ENCODE results near the gene INSYN1.
"Not testable (repeated sequence)": the region's sequence is repeated elsewhere in the genome, so short reads cannot be mapped to it uniquely, and the experiment has no call there.

The INSYN1 gene

GRCh38 chr15:73747847-73748590, 5.1 kb downstream of the INSYN1 start:
- no peak for DNase-seq

GRCh38 chr15:73746883-73747282, 6.3 kb downstream of the INSYN1 start:
- DNase-seq = no peak

GRCh38 chr15:73746261-73746660, 6.9 kb downstream of the INSYN1 start:
- no peak for DNase-seq

GRCh38 chr15:73745073-73745472, 8.1 kb downstream of the INSYN1 start:
- DNase-seq = no peak

- no peak for DNase-seq
These were observed 8.9 kb downstream of the INSYN1 start for GRCh38 chr15:73744293-73744692.

GRCh38 chr15:73741321-73741836, 11.8 kb downstream of the INSYN1 start:
- DNase-seq = no peak

- DNase-seq = no peak
These were observed 12.8 kb downstream of the INSYN1 start for GRCh38 chr15:73740152-73741048.

GRCh38 chr15:73737535-73737934, 15.6 kb downstream of the INSYN1 start:
- DNase-seq = no peak

- no peak for DNase-seq
These were observed 20.2 kb downstream of the INSYN1 start for GRCh38 chr15:73732930-73733329.

- DNase-seq = not testable (repeated sequence)
These were observed 21.1 kb downstream of the INSYN1 start for GRCh38 chr15:73732051-73732450.

GRCh38 chr15:73727330-73727976, 25.7 kb downstream of the INSYN1 start:
- no peak for DNase-seq

- no peak for DNase-seq
These were observed 28.9 kb downstream of the INSYN1 start for GRCh38 chr15:73724212-73724611.

- no peak for DNase-seq
These were observed 30.0 kb downstream of the INSYN1 start for GRCh38 chr15:73723191-73723590.

GRCh38 chr15:73722425-73722824, 30.7 kb downstream of the INSYN1 start:
- DNase-seq = no peak

- no peak for DNase-seq
These were observed 34.5 kb downstream of the INSYN1 start for GRCh38 chr15:73718694-73719093.

GRCh38 chr15:73717802-73718201, 35.3 kb downstream of the INSYN1 start:
- no peak for DNase-seq

- DNase-seq = no peak
These were observed 35.9 kb downstream of the INSYN1 start for GRCh38 chr15:73717206-73717605.

- DNase-seq = no peak
These were observed 36.7 kb downstream of the INSYN1 start for GRCh38 chr15:73716417-73716816.

- DNase-seq = no peak
These were observed 37.7 kb downstream of the INSYN1 start for GRCh38 chr15:73715417-73715816.

- no peak for DNase-seq
These were observed 38.4 kb downstream of the INSYN1 start for GRCh38 chr15:73714695-73715301.

- no peak for DNase-seq
These were observed 41.0 kb downstream of the INSYN1 start for GRCh38 chr15:73712107-73712506.

- no peak for DNase-seq
These were observed 41.6 kb downstream of the INSYN1 start for GRCh38 chr15:73711526-73711925.

GRCh38 chr15:73710321-73710720, 42.8 kb downstream of the INSYN1 start:
- DNase-seq = no peak
